ENCODE data around the gene JADE2.

JADE2 gene

DNA sequence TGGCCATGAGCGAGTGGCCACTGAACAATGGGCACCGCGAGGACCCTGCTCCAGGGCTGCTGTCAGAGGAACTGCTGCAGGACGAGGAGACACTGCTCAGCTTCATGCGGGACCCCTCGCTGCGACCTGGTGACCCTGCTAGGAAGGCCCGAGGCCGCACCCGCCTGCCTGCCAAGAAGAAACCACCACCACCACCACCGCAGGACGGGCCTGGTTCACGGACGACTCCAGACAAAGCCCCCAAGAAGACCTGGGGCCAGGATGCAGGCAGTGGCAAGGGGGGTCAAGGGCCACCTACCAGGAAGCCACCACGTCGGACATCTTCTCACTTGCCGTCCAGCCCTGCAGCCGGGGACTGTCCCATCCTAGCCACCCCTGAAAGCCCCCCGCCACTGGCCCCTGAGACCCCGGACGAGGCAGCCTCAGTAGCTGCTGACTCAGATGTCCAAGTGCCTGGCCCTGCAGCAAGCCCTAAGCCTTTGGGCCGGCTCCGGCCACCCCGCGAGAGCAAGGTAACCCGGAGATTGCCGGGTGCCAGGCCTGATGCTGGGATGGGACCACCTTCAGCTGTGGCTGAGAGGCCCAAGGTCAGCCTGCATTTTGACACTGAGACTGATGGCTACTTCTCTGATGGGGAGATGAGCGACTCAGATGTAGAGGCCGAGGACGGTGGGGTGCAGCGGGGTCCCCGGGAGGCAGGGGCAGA lies 53.3 kb downstream of the JADE2 start (continued):
- TF ChIP-seq, protein P1, sequence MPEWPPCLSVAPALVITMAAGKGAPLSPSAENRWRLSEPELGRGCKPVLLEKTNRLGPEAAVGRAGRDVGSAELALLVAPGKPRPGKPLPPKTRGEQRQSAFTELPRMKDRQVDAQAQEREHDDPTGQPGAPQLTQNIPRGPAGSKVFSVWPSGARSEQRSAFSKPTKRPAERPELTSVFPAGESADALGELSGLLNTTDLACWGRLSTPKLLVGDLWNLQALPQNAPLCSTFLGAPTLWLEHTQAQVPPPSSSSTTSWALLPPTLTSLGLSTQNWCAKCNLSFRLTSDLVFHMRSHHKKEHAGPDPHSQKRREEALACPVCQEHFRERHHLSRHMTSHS (tag by site-specific recombination; IDR thresholded peaks at IDR 0.05), result no peak
- TF ChIP-seq MEIS1 (CRISPR knock-in tag; IDR thresholded peaks at IDR 0.05; ENCODE audit: borderline replicate concordance) (no peak), ZNF416 (tag by site-specific recombination; IDR thresholded peaks at IDR 0.05) (no peak), ZNF202 (tag by site-specific recombination; IDR thresholded peaks at IDR 0.05; ENCODE audit: borderline replicate concordance) (no peak), ZNF48 (tag by site-specific recombination; IDR thresholded peaks at IDR 0.05) (no peak), KLF10 (tag by site-specific recombination; IDR thresholded peaks at IDR 0.05) (no peak)

DNA sequence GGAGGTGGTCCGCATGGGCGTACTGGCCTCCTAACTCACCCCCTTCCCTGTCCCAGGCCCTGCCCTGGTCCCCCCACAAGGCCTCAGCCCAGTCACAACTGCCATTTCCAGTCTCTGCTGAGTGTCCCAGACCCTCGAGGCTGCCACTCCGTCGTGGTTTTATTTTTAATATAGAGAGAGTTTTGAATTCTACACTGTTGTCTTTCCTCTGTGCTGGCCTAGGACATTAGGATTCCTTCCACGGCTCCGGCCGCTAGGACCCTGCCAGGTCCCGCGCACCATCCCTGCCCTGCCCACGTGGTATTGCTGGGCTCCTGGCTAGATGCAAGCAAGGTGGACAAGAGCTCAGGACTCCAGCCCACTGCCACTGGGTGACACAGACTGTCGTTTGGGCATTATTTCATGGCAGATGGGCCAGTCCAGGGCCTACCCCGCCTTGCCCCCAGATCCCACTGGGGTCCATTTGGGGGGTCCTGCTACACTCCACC lies 53.9 kb downstream of the JADE2 start:
- peaks cover 3 to 10% of the 10 kb centered on the region in 2 experiments; a peak in 2 of 3 replicates for H3K36me3 ChIP-seq (ENCODE audit: control insufficient read depth in 2 of 2, insufficient read depth in 1 of 2, low read length in 2 of 2)
- ChIA-PET POLR2A (no interaction called here), CTCF (interaction anchor here (1.3 to 6.2 kb wide), 4 partner anchors 8 to 290 kb away, joined by 3 to 50 read pairs (median 18); no protein-coding TSS in a partner anchor)
- H3K27ac ChIP-seq (ENCODE audit: extremely low read depth, low read depth, low read length), result no peak overlapping the region
- no peaks in the 10 kb centered on the region for H3K9me3 ChIP-seq (ENCODE audit: control insufficient read depth, insufficient read depth, low read depth, low read length)
- H3K4me1 ChIP-seq (ENCODE audit: control insufficient read depth, insufficient read depth, low read length), result no peaks in the 10 kb centered on the region
- no peak overlapping the region for H3K4me3 ChIP-seq (ENCODE audit: low read depth, low read length)
- TF ChIP-seq, protein P2, sequence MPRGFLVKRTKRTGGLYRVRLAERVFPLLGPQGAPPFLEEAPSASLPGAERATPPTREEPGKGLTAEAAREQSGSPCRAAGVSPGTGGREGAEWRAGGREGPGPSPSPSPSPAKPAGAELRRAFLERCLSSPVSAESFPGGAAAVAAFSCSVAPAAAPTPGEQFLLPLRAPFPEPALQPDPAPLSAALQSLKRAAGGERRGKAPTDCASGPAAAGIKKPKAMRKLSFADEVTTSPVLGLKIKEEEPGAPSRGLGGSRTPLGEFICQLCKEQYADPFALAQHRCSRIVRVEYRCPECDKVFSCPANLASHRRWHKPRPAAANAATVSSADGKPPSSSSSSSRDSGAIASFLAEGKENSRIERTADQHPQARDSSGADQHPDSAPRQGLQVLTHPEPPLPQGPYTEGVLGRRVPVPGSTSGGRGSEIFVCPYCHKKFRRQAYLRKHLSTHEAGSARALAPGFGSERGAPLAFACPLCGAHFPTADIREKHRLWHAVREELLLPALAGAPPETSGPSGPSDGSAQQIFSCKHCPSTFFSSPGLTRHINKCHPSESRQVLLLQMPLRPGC (tag by site-specific recombination; IDR thresholded peaks at IDR 0.05), result no peak
- TF ChIP-seq SP7 (tag by site-specific recombination; IDR thresholded peaks at IDR 0.05), result no peak
- no peak for TF ChIP-seq ZNF521 (tag by site-specific recombination; IDR thresholded peaks at IDR 0.05)
- no peak for TF ChIP-seq ZNF830 (tag by site-specific recombination; IDR thresholded peaks at IDR 0.05; ENCODE audit: low read depth)
- no peak for TF ChIP-seq MZF1 (tag by site-specific recombination; IDR thresholded peaks at IDR 0.05; ENCODE audit: borderline replicate concordance)

DNA sequence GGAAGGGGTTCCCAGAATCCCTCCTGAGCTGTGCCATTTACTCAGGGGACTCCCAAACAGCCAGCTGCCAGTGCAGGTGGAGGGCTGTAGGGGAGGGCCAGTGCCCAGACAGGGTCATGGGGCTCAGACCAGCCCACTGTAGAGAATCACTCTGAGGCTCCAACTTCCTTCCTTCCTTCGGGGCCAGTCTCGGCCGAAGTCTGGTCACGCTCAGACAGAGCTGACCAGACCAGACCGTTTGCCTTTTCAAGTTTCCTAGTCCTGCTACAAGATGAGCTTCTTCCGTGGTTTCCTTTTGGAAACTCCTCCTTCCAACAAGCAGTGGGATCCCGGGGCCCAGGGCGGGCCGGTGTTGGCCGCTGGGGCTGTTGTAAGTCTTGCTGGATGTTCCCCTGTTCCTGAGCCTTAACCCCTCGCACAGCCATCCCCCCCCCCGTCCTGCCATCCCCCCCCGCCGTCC lies 54.6 kb downstream of the JADE2 start:
- no peak overlapping the region for H3K4me3 ChIP-seq (ENCODE audit: low read depth, low read length)
- no peaks in the 10 kb centered on the region for H3K4me1 ChIP-seq (ENCODE audit: control insufficient read depth, insufficient read depth, low read length)
- ChIA-PET CTCF (interaction anchor here (0.5 to 6.2 kb wide), 8 partner anchors 9 to 1698 kb away, joined by 3 to 50 read pairs (median 4); no protein-coding TSS in a partner anchor), POLR2A (interaction anchor here (0.7 kb wide), 1 partner anchor 122 kb away, joined by 4 read pairs; no protein-coding TSS in a partner anchor)
- H3K27ac ChIP-seq (ENCODE audit: extremely low read depth, low read depth, low read length), result no peak overlapping the region
- no peaks in the 10 kb centered on the region for H3K9me3 ChIP-seq (ENCODE audit: control insufficient read depth, insufficient read depth, low read depth, low read length)
- H3K36me3 ChIP-seq (ENCODE audit: control insufficient read depth in 2 of 2, insufficient read depth in 1 of 2, low read length in 2 of 2), result peaks cover 3 to 7% of the 10 kb centered on the region in 2 experiments; a peak in 2 of 3 replicates
- TF ChIP-seq ZNF175 (tag by site-specific recombination; IDR thresholded peaks at IDR 0.05) (no peak), ZNF214 (tag by site-specific recombination; IDR thresholded peaks at IDR 0.05; ENCODE audit: borderline replicate concordance) (no peak), ZNF558 (tag by site-specific recombination; IDR thresholded peaks at IDR 0.05) (no peak), HOXA7 (CRISPR knock-in tag; IDR thresholded peaks at IDR 0.05; ENCODE audit: borderline replicate concordance) (no peak), ZNF391 (tag by site-specific recombination; IDR thresholded peaks at IDR 0.05; ENCODE audit: borderline replicate concordance, low read depth) (no peak), ZNF239 (tag by site-specific recombination; IDR thresholded peaks at IDR 0.05) (no peak), ZNF654 (tag by site-specific recombination; IDR thresholded peaks at IDR 0.05; ENCODE audit: low read depth) (no peak), ZNF521 (tag by site-specific recombination; IDR thresholded peaks at IDR 0.05) (no peak), ZNF549 (tag by site-specific recombination; IDR thresholded peaks at IDR 0.05) (no peak), BCL11A (tag by site-specific recombination; IDR thresholded peaks at IDR 0.05; ENCODE audit: low read depth) (no peak), ZBTB7A (tag by site-specific recombination; IDR thresholded peaks at IDR 0.05; ENCODE audit: low read depth) (no peak), ZNF404 (tag by site-specific recombination; IDR thresholded peaks at IDR 0.05) (no peak), ZNF791 (tag by site-specific recombination; IDR thresholded peaks at IDR 0.05) (no peak), ZEB2 (tag by site-specific recombination; IDR thresholded peaks at IDR 0.05) (no peak)
- TF ChIP-seq, protein P3, sequence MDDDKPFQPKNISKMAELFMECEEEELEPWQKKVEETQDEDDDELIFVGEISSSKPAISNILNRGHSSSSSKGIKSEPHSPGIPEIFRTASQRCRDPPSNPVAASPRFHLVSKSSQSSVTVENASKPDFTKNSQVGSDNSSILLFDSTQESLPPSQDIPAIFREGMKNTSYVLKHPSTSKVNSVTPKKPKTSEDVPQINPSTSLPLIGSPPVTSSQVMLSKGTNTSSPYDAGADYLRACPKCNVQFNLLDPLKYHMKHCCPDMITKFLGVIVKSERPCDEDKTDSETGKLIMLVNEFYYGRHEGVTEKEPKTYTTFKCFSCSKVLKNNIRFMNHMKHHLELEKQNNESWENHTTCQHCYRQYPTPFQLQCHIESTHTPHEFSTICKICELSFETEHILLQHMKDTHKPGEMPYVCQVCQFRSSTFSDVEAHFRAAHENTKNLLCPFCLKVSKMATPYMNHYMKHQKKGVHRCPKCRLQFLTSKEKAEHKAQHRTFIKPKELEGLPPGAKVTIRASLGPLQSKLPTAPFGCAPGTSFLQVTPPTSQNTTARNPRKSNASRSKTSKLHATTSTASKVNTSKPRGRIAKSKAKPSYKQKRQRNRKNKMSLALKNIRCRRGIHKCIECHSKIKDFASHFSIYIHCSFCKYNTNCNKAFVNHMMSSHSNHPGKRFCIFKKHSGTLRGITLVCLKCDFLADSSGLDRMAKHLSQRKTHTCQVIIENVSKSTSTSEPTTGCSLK (tag by site-specific recombination; IDR thresholded peaks at IDR 0.05), result no peak
